Right atrium auricular region (tissue), 2 donors: Measurements from ENCODE around the gene ARL16. TPM values are rescaled to one million over a fixed set of nuclear protein-coding genes. Genes with fewer than 3 reads are reported as not detected.

Experiments used
- DNase-seq: peaks from one replicate; pipeline ENCODE4 v3.0.0-alpha.2; 2019; ENCODE audit warnings: low spot score
- H3K27ac ChIP-seq, 2 donors: fragments of 200-600 bp; sonication (generic); 1 replicate in 1 of 2; 2 replicates in 1 of 2; pipeline ENCODE4 v1.5.1; 2016 to 2019
- H3K27me3 ChIP-seq, 2 donors: fragments of 200-600 bp; sonication (generic); one replicate each; pipeline versions ENCODE4 v1.5.1 to v1.6.0; 2017 to 2019
- H3K36me3 ChIP-seq: fragments of 200-600 bp; sonication (generic); one replicate; pipeline ENCODE4 v1.5.1; 2016
- H3K4me1 ChIP-seq, 2 donors: fragments of 200-600 bp; sonication (generic); one replicate each; pipeline versions ENCODE4 v1.5.1 to v1.6.0; 2017 to 2019
- H3K4me3 ChIP-seq, 2 donors: fragments of 200-600 bp; sonication (generic); 1 replicate in 1 of 2; 2 replicates in 1 of 2; pipeline ENCODE4 v1.5.1; 2017 to 2019; ENCODE audit warnings: mild to moderate bottlenecking in 1 of 2, moderate library complexity in 1 of 2
- H3K9me3 ChIP-seq, 2 donors: fragments of 200-600 bp; sonication (generic); one replicate each; pipeline ENCODE4 v1.5.1; 2019
- CTCF ChIP-seq, 2 donors: fragments of 200-600 bp; sonication (generic); IDR thresholded peaks; one replicate each; pipeline ENCODE4 v1.5.1; 2019; ENCODE audit warnings: antibody characterized with exemption in 2 of 2
- total RNA-seq, 2 donors: library from RNA; depleted of rRNA; stranded (reverse); fragments of >200 nt; gene quantifications; one replicate each; pipeline ENCODE4 v1.1.0, GENCODE V29; 2016

The ARL16 gene
- total RNA-seq, 2 donors from 2014 or later, result 20.3 to 22.2 TPM

DNA sequence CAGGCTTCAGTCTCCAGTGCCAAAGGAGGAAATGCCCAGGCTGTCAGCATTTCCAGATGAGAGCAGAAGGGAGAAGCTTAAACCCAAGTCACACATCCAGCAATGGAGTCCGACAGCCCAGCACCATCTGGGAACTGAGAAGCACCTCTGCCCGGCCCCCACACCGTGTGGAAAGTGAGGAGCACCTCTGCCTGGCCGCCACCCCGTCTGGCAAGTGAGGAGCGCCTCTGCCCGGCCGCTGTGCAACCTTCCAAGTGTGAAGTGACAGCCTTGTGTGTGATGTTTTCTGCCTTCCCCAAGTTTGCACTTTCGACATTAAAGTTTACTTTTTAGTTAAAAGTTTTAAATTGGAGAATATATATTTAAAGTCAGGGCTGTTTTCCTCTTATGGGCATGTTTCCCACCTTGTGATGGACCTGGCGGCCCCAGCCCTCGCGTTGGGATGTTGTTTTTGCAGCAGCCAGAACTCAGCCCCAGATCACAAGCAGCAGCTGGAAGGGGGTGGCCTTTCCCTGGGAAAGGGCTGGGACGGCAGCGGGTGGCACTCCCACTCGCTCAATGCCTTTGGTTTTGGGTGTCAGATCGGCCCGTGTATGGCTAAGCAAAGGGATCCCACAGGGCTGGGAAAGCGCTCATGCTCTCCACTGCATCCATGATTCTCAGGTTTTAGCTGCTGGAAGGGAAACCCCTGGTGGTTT lies 9.9 kb downstream of the ARL16 start:
- Histone ChIP-seq H3K4me1 (peaks cover 0 to 5% of the 10 kb centered on the region in 2 donors), H3K27ac (no peak overlapping the region), H3K9me3 (no peaks in the 10 kb centered on the region), H3K4me3 (no peak overlapping the region), H3K27me3 (no peaks in the 10 kb centered on the region), H3K36me3 (peaks cover 44% of the 10 kb centered on the region)
- no peak for TF ChIP-seq CTCF (IDR thresholded peaks at IDR 0.05)
- DNase-seq, result no peak

- H3K27ac ChIP-seq, result no peak overlapping the region
- H3K4me1 ChIP-seq, result peaks cover 0 to 9% of the 10 kb centered on the region in 2 donors
- H3K9me3 ChIP-seq, result no peaks in the 10 kb centered on the region
- no peak overlapping the region for H3K4me3 ChIP-seq
- H3K36me3 ChIP-seq, result peaks cover 44% of the 10 kb centered on the region
- no peak for DNase-seq
- TF ChIP-seq CTCF (IDR thresholded peaks at IDR 0.05), result no peak
- H3K27me3 ChIP-seq, result no peaks in the 10 kb centered on the region
Observed at GRCh38 chr17:81672954-81673353, 10.6 kb downstream of the ARL16 start.

DNA sequence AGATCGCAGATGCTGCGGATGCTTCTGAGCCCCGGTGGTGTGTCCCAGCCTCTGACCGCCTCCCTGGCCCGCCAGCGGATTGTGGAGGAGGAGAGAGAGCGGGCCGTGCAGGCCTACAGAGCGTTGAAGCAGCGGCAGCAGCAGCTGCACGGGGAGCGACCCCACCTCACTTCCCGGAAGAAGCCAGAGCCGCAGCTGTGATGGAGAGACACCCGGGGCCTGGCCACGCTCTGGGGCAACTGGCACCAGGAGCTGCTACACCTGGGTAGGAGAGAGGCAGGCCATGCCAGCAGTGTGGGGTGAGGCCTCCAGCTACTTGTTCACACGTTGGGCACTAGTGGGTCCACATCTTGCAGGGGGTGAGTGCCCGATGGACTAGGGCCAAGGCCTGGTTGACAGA lies 11.1 kb downstream of the ARL16 start:
- no peak overlapping the region for H3K27ac ChIP-seq
- H3K4me1 ChIP-seq, result peaks cover 0 to 14% of the 10 kb centered on the region in 2 donors
- DNase-seq, result no peak
- no peak overlapping the region for H3K4me3 ChIP-seq
- no peaks in the 10 kb centered on the region for H3K27me3 ChIP-seq
- H3K9me3 ChIP-seq, result no peaks in the 10 kb centered on the region
- TF ChIP-seq CTCF (IDR thresholded peaks at IDR 0.05), result no peak
- H3K36me3 ChIP-seq, result peaks cover 44% of the 10 kb centered on the region

DNA sequence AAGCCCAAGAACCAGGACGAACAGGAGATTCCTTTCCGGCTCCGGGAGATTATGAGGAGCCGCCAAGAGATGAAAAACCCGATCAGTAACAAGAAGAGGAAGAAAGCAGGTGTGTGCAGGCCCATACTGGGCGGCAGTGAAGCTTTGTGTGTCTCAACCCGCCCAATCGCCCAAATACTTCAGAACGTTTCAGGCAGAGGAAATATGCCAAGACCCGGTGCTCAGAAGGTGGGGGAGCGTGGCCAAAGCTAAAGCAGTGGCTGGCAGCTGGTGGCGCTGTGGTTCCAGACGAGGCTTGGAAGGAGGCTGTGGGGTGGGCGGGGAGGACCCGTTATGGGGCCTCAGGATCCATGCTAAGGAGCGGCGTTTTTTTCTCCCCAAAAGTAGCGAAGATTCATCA lies 15.8 kb downstream of the ARL16 start:
- Histone ChIP-seq H3K4me3 (no peak overlapping the region), H3K27me3 (no peaks in the 10 kb centered on the region), H3K9me3 (no peaks in the 10 kb centered on the region), H3K4me1 (peaks cover 0 to 29% of the 10 kb centered on the region in 2 donors), H3K27ac (no peak overlapping the region), H3K36me3 (peaks cover 34% of the 10 kb centered on the region)
- DNase-seq, result no peak
- no peak for TF ChIP-seq CTCF (IDR thresholded peaks at IDR 0.05)

- TF ChIP-seq CTCF (IDR thresholded peaks at IDR 0.05), result no peak
- DNase-seq, result peak; percentile 94
- H3K27me3 ChIP-seq, result no peaks in the 10 kb centered on the region
- peaks cover 23% of the 10 kb centered on the region for H3K36me3 ChIP-seq
- H3K4me3 ChIP-seq, result peak within 1 kb of the TSS; percentile 89 to 99
- peak within 1 kb of the TSS; percentile 85 for H3K27ac ChIP-seq
- peaks cover 0 to 29% of the 10 kb centered on the region in 2 donors for H3K4me1 ChIP-seq
- no peaks in the 10 kb centered on the region for H3K9me3 ChIP-seq
Observed at GRCh38 chr17:81666342-81667191, 17.0 kb downstream of the ARL16 start, which contains the start of the genes CCDC137 and OXLD1. Gene CCDC137, plus strand, starts transcription at chr17:81666737. Its CDS starts 30 bp downstream, at chr17:81666767. Gene OXLD1, minus strand, starts transcription at chr17:81666605. Its CDS starts 28 bp downstream, at chr17:81666577.
